Measurements from ENCODE around the gene FBXW2.
"Not testable (repeated sequence)": the region's sequence is repeated elsewhere in the genome, so short reads cannot be mapped to it uniquely, and the experiment has no call there.

FBXW2 gene

GRCh38 chr9:120792898-120793765, at the start of gene FBXW2:
Gene FBXW2, minus strand, starts transcription at chr9:120793416. Its CDS starts 5,158 bp downstream, at chr9:120788258.
- DNase-seq, result peak; percentile 90

GRCh38 chr9:120841930-120842684, 48.9 kb upstream of the FBXW2 start:
- DNase-seq, result no peak

DNA sequence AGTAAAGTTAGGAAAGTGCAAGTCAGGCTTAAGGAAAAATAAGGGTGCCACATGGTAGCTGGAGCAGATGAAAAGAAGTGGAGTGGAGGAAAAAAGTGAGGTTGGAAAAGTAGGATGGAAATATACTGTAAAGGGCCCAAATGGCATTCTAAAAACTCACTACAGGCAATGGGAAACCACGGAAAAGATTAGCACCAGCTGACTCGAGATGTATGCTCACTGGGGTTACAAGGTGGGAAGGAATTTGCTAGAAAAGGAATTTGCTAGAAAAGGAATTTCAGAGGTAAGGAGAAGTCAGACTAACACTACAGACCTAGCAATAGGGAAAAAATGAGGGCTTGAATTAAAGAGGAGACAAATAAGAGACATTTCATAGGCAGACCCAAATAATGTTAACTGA, 45.9 kb upstream of the FBXW2 start:
- DNase-seq, result no peak

- no peak for DNase-seq
Observed at GRCh38 chr9:120837921-120838320, 44.7 kb upstream of the FBXW2 start.

DNA sequence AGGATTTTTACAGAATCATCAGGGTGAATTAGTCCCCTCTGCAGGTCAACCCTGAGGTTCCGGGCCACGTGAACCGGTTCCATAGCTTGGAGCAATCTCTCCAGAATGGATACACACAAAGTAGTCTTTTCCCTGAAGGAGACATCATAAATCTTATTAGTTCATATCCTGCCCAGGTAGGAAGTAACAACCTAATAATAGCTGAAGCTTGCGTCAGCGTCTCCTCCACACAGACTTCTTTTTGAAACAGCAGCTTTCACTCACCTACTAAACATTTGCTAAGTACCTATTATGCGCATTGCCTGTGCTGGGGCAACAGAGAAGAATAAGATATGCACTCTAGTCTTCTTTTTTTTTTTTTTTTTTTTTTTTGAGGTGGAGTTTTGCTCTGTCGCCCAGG, 40.1 kb upstream of the FBXW2 start:
- no peak for DNase-seq

- no peak for DNase-seq
Observed at GRCh38 chr9:120832807-120833206, 39.6 kb upstream of the FBXW2 start.

GRCh38 chr9:120830865-120831264, 37.6 kb upstream of the FBXW2 start:
- DNase-seq, result no peak

GRCh38 chr9:120830151-120830550, 36.9 kb upstream of the FBXW2 start:
- DNase-seq, result no peak

- no peak for DNase-seq
Observed at GRCh38 chr9:120829650-120830049, 36.4 kb upstream of the FBXW2 start.

GRCh38 chr9:120820095-120820494, 26.9 kb upstream of the FBXW2 start:
- no peak for DNase-seq

GRCh38 chr9:120818595-120818994, 25.4 kb upstream of the FBXW2 start:
- DNase-seq, result no peak

DNA sequence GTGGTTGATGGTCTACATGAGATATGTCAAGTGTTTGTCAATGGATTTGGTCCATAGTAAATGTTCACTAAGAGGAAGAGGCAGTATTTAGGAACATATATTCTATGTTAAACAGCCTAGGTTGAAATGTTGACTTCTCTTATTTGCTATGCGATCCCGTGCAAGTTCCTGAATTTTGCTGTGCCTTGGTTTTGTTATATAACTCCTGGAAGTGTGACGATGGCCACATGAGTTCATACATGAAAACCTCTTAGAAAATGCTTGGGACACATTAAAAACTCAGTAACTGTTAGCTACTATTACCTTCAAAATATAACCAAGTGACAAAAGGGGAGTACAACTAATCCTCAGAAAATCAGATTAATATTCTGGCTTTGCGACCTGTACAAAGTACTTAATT, 21.9 kb upstream of the FBXW2 start:
- no peak for DNase-seq

- no peak for DNase-seq
Observed at GRCh38 chr9:120808931-120809330, 15.7 kb upstream of the FBXW2 start.

DNA sequence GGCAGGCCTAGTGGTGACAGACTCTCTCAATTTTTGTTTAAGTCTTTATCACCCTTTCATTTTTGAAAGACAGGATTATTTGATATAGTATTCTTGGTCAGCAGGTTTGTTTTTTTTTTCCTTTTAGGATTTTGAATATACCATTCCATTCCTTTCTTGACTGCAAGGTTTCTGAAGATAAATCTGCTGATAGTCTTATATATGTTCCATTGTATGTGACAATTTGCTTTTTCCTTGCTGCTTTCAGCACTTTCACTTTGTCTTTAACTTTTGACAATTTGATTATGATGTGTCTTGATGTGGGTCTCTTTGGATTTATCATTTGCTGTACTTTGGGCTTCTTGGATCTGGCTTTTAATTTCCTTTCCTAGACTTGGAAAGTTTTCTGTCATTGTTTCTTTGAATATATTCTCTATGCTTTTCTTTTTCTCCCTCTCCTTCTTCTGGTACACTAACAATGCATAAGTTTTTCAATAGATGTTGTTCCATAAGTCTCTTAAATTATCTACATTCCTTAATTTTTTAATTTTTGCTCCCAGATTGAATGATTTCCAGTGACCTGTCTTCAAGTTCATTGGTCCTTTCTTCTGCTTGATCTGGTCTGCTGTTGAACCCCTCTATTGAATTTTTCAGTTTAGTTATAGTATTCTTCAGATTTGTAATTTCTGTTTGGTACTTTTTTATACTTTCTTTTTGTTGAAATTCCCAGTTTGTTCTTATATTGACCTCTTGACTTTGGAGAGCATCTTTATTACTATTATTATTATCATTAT, 14.6 kb upstream of the FBXW2 start:
- no peak for DNase-seq

DNA sequence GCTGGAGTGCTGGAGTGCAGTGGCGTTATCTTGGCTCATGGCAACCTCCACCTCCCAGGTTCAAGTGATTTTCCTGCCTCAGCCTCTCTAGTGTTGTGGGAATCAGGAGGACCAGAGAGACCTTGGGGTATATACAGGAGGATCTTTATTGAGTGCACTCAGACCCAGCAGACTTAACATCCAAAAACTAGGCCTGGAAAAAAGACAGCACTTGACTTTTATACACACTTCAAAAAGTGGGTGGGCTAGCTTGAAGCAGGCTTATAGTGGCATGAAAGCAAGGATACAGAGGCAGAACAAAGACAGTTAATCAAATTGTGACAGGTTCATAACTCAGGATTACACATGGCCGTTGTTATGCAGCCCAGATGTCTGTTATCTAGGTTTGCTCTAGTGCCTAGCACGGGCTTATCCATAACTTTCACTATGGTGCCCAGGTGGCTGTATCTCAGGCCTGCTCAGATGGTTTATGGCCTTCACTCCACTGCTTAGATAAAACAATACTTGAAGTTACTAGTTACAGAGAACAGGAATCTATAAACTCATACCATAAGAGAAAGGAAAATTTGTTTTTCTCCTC, 11.7 kb upstream of the FBXW2 start:
- DNase-seq, result not testable (repeated sequence)

DNA sequence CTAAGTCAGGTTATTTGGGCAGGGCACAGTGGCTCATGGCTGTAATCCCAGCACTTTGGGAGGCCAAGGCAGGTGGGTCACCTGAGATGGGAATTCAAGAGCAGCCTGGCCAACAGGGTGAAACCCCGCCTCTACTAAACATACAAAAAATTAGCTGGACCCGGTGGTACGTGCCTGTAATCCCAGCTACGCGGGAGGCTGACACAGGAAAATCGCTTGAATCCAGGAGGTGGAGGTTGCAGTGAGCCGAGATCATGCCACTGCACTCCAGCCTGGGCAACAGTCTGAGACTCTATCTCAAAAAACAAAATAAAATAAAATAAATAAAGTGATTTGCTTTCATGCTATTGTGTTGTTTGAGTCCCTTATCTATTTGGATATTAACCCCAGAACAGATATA, 8.2 kb upstream of the FBXW2 start:
- no peak for DNase-seq

GRCh38 chr9:120791161-120791560, 2.1 kb downstream of the FBXW2 start:
- no peak for DNase-seq

- DNase-seq, result no peak
Observed at GRCh38 chr9:120787933-120788332, 5.3 kb downstream of the FBXW2 start.

DNA sequence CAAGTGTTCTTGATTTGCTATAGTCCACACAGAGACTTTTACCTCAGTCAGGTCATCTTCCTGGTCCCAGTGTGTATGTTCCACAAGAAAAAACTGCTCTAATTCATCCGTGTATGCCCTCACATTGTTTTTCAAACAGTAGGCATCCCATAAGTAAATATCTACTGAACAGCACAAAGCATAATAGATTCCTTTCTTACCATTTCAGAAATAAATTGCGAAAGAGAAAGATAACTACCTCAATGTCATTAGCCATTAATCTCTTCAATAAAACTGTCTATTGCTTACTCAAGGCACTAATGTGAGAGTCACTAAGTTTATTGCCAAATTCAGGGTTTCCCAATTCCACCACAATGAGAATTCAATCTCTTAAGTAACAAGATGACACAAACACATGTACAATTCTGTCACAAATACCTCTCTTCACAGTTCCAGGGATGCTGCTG, 9.6 kb downstream of the FBXW2 start:
- DNase-seq, result no peak

GRCh38 chr9:120781236-120781635, 12.0 kb downstream of the FBXW2 start:
- DNase-seq, result no peak

- DNase-seq, result no peak
Observed at GRCh38 chr9:120780367-120780766, 12.8 kb downstream of the FBXW2 start.

- no peak for DNase-seq
Observed at GRCh38 chr9:120779227-120779626, 14.0 kb downstream of the FBXW2 start.

- DNase-seq, result no peak
Observed at GRCh38 chr9:120778758-120779157, 14.5 kb downstream of the FBXW2 start.
